Right lobe of liver (tissue), 4 donors: Measurements from ENCODE around the gene PLPPR5.

ENCODE experiments used
- POLR2A ChIP-seq: fragments of 450-650 bp; IDR thresholded peaks from one replicate; pipeline ENCODE4 v1.6.1; 2017; ENCODE audit warnings: antibody characterized with exemption, mild to moderate bottlenecking
- TF ChIP-seq, protein P1 (sequence below), 4 donors: fragments of 200-600 bp in 3 of 4; fragments of 450-650 bp in 1 of 4; IDR thresholded peaks; one replicate each; pipeline versions ENCODE4 v1.5.1 to v1.8.0; 2016 to 2022; ENCODE audit warnings: antibody characterized with exemption in 4 of 4, mild to moderate bottlenecking in 2 of 4
- donor health status: DM: no; HTN: no; CAD: no.
- donor health status: DM: no; HTN: no; CAD: no.
- donor health status: DM: no; HTN: yes; CAD: no.

DNA sequence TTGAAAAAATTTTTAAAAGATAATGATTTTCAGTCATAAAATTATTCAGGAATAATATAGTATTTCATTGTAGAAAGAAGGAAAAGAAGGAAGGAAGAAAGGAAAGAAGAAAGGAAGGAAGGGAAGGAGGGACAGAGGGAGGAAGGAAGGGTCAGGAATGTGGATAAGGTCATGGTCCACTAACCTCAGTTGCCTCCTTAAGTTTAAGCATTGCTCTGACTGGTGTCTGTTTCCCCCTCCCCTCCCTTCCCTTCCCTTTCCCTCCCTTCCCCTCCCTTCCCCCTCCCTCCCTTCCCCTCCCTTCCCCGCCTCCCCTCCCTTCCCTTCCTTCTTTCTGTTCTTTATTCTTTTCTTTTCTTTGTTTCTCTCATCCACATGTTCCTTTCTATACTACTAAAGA, 95.7 kb downstream of the PLPPR5 start:
- TF ChIP-seq POLR2A = no peak
- TF ChIP-seq, protein P1, sequence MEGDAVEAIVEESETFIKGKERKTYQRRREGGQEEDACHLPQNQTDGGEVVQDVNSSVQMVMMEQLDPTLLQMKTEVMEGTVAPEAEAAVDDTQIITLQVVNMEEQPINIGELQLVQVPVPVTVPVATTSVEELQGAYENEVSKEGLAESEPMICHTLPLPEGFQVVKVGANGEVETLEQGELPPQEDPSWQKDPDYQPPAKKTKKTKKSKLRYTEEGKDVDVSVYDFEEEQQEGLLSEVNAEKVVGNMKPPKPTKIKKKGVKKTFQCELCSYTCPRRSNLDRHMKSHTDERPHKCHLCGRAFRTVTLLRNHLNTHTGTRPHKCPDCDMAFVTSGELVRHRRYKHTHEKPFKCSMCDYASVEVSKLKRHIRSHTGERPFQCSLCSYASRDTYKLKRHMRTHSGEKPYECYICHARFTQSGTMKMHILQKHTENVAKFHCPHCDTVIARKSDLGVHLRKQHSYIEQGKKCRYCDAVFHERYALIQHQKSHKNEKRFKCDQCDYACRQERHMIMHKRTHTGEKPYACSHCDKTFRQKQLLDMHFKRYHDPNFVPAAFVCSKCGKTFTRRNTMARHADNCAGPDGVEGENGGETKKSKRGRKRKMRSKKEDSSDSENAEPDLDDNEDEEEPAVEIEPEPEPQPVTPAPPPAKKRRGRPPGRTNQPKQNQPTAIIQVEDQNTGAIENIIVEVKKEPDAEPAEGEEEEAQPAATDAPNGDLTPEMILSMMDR (IDR thresholded peaks at IDR 0.05) = no peak
